ENCODE results near the gene SIDT1.

The SIDT1 gene

DNA sequence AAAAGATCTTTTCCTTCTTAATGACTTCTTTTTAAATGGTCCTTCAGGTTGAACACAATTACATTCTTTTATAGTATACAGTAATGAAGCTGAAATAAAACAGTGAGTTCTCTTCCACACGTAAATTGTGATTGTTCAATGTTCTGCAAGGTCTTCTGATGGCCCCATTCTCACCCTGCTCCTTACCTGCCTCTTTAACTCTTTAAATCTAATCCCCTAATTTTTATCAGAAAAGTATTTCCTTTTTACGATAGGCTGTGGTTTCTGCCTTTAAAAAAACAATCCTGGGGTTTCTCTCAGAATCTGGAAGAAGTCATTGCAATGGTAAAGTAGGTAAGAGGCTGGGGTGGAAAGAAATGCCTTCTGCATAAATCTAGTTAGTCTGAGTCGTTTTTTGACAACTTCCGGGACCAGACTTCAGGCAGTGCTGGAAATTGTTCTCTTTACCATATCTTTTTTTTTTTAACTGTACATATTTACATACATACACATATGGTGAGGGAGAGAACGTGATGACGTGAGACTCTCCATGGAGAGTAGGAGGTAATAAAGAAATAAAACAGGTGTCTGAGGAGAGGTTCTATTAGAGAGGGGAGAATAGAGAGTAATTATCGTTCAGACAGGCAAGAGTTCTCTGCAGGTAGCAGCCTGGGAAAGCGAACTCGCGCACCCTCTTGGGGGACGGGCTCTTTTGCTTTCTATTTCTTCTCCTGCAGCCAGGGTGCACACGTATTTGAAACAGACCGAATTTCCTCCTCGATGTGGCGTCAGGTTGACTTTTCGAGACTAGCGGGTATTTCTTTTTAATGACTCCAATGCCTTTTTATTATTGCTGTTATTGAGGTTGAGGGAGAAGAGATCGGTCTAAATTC is at the start of gene SIDT1:
SIDT1 (plus strand) TSS at position 730 of the 872 bp plus-strand sequence. CDS start 467 bp downstream, outside the sequence.
- no peak for DNase-seq

GRCh38 chr3:113485161-113485609 is 47.2 kb upstream of the SIDT1 start:
- DNase-seq: no peak

GRCh38 chr3:113495035-113495434 is 37.3 kb upstream of the SIDT1 start:
- DNase-seq: no peak

DNA sequence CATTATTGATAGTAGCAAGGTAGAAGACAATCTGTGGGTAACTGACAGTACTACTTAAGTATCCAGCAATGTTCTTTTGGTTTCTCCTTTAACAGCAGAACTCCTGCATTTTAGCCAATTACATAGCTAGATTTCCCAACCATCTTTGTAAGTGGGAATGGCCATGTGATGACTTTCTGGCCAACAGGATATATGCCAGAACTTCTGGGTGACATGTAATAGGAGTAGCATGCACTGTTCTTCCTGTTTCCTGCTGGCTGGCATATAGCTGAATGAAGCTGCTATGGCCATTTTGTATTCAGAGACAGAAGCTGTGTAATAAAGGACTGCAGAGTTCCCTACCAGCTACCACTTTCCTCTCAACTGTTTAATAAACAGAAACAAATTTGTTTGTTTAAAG is 35.4 kb upstream of the SIDT1 start:
- DNase-seq: no peak

DNA sequence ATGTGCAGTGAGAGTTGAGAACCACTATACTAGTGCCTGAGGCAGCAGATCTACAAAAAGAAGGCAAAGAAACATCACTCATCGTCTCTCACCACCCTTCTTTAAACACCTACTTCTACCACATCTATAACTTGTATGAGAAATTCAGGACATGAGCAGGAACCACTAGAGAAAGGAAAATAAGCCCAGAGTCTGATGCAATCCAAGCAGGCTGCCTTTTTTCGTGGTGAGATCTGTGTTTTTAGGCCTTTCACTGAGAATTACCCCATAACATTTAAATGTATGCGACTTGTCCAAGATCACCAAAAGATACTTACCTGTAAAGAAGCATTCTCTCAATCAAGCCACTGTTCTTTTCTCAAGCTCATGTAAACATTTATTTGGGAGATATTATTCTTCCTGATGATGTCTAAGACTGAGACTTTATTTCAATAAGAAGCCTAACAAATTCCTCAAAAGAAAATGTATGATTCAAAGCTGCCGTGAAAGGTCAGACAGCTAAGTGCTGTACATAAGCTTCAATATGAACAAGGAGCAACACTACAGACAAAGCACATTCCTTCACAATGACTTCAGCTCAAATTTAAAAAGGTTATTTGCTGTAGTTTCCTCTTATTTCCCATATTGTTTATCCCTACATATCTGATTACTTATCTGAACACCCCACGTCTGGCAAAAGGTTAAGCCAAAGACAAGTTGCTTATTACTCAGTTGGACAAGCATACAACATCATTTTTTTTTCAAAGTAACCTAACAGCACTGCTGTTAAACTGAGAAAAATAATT is 33.9 kb upstream of the SIDT1 start:
- no peak for DNase-seq

DNA sequence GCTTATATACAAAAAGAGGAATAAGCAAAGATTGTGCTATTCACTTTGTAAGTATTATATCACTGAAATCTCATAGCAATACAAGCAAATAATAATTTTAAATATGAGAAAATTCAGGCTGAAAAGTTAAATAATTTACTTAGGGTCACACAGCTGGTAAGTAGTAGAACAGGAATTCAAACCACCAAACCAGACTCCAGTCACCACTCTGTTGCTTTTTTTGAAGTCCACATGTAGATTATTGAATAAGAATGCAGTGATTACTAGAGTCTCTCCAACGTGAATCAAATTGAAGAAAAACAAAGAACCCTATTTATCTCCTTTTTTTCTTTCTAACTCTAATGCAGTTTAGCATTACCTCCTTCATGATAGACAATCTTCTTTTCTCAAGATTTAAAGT is 33.3 kb upstream of the SIDT1 start:
- no peak for DNase-seq

GRCh38 chr3:113501597-113501996 is 30.8 kb upstream of the SIDT1 start:
- no peak for DNase-seq

DNA sequence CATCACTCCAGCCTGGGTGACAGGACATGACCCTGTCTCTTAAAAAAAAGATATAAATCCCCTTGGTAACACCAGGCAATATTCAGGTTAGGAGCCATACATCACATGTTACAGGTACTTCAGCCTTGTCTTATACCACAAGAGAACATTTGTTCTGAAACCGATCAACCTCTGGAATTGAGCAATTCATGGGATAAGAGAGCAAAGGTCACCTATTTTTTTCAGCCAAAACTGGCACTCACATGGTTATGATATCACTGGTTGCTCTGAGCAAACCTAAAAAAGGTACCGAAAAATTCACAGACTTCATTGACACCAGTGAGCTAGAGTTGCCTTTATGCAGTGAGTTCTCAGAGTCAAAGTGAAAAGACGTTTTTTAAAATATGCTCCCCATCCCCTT is 26.5 kb upstream of the SIDT1 start:
- no peak for DNase-seq

DNA sequence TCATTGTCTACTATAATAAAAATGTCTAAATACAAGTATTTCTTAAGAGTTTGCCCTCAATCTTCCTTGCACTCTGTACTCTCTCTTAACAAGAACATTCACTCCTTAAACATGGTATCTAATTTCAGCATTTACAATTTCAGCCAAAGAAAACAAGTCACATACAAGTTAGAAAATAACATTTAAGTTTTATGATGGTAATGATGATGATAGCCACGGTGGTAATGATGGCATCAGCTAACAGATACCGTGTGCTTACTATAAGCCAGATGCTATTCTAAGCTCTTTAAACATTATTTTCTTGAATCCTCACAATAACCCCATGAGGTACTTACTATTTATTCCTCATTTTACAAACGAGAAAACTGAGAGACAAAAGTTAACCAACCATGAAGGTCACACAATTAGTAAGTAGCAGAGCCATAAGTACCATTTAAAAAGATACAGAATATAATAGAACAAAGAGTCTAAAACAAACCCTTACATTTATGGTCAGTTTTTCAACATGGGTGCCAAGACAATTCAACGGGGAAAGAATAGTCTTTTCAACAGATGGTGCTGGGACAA is 24.8 kb upstream of the SIDT1 start:
- DNase-seq: no peak

GRCh38 chr3:113508966-113509365 is 23.4 kb upstream of the SIDT1 start:
- DNase-seq: no peak

DNA sequence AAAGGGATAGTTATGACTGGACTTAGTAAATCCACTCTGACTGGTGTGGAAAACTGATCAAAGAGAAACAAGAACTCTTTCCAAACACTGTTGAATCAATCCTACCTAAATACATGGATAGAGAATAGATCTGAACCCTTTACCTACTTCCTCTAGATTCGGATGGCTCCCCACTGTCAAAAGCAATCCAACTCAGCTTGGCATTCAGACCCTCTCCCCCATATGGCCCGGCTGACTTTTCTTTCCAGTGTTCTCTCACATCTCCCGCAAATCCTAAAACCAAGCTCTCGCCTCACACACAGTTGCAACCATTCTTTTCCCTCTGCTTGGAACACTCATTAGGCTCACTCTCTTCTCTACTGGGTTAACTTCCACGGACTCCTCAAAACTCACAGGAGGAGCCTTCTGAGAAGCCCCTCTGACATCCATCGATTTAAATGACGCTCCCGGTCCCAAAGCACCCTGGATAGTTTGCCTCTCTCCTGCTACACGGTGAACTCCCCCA is 18.0 kb upstream of the SIDT1 start:
- no peak for DNase-seq

GRCh38 chr3:113516115-113516505 is 16.2 kb upstream of the SIDT1 start:
- no peak for DNase-seq

DNA sequence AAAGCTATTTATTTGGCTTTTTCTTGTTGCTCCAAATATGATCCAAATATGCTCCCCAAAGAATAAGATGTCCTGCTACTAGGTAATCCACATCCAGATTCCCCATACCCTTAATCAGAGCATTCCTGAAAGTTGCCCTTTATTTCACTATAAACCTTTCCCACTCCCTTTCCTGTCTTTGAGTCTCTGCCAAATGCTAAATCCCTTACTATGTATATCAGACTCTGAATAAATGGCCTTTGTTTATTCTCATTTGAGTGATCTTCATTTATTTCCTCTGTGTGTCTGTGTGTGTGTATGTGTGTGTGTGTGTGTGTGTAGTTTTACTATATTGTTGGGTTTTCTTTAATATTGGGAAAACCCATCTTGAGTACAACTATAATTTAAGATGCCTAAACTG is 10.4 kb upstream of the SIDT1 start:
- DNase-seq: no peak

- DNase-seq: no peak
Measured at GRCh38 chr3:113523241-113523640, 9.1 kb upstream of the SIDT1 start.

- DNase-seq: no peak
Measured at GRCh38 chr3:113532698-113533533, 561 bp downstream of the SIDT1 start.

- no peak for DNase-seq
Measured at GRCh38 chr3:113533534-113533892, 1.2 kb downstream of the SIDT1 start.

GRCh38 chr3:113534365-113534764 is 2.0 kb downstream of the SIDT1 start:
- DNase-seq: no peak

DNA sequence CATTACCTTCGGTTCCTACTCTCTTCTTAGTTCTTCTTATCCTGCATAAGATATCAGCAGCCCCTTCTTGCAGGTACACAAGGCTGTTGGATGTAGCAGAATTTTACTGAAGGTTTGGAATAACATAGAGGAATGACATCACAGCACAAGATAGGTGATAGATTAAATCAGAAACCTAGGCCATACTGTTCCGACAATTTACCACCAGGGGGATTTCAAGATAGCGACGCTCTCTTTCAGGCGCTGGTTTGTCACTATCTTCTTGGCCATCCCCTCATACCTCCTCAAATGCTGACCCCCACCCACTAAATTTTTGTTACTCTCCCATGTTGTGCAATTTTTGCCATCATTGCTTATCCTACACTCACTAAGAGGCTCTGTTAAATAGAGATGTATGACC is 3.5 kb downstream of the SIDT1 start:
- no peak for DNase-seq

DNA sequence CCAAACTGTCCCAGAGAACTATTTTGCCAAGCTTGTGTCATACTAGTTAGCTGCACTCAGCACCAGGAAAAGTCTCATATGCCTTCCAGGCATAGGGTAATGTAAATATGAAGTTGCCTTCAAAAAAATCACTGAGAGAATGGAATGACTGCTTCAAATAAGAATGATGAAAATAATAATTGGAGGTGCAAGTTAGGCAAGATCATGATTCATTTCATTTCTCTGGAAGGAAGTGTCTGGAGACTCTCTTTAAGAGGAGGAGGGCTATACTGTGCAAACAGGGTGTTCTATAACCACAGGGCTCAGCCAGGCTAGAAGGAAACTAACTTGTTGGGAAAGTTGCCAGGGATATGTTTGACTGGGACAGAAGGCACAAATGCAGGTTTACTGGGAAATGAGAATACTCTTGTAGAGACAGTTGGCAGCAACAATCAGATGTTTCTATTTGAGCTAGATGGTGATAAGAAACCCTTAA is 4.3 kb downstream of the SIDT1 start:
- DNase-seq: no peak

GRCh38 chr3:113537155-113537554 is 4.8 kb downstream of the SIDT1 start:
- DNase-seq: no peak

DNA sequence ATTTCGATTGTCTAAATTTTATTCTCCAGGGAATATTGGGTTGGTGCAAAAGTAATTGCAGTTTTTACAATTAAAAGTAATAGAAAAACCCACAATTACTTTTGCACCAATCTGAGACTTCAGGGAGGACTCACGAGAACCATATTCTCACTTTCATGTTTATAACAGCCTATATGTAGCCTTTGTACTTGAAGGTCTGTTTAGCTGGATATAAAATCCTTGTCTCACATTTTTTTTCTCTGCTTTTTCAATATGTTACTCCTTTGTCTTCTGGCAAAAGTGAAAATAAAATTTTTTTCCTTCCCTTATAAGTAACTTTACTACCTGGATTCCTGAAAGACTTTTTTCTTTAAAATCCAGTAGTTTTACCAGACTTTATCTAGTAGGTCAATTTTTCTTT is 9.2 kb downstream of the SIDT1 start:
- no peak for DNase-seq

GRCh38 chr3:113545594-113545993 is 13.2 kb downstream of the SIDT1 start:
- no peak for DNase-seq

All from T1000 (cell line).